Measurements from ENCODE around the gene PLAGL1.

DNA sequence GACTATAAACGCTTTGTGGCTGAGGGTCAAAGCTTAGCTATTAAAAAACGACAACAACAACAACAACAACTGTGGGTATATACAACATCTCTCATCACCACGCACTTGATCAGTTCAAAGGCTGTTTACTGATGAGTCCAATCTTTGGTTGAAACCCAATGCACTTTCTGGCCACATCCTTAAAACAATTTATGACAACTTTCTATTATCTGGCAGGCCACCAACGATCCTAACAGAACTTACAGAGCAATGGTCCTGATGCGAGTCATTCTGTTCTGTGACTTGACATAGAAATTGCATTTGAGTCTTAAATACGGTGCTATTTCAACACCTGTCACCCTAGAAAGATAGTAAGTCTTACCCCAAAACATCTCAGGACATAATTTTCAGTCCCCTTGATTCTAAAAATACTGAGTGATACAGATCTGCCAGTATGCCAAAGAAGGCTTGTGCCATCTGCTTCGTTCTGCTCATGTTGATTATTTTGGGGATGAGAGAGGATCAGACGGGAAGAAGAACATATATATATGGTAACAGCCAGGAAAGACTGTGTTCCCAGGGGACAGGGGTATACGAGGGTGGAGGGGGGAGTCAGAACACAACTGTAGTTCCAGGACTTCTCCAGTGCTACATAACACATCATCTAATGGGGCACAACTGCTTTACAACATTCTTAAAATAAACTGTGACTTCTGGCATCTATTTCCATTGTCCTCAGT is 55.8 kb downstream of the PLAGL1 start:
- TF ChIP-seq EZH2 (IDR thresholded peaks at IDR 0.05; ENCODE audit: borderline replicate concordance), result no peak
- TF ChIP-seq, protein P1, sequence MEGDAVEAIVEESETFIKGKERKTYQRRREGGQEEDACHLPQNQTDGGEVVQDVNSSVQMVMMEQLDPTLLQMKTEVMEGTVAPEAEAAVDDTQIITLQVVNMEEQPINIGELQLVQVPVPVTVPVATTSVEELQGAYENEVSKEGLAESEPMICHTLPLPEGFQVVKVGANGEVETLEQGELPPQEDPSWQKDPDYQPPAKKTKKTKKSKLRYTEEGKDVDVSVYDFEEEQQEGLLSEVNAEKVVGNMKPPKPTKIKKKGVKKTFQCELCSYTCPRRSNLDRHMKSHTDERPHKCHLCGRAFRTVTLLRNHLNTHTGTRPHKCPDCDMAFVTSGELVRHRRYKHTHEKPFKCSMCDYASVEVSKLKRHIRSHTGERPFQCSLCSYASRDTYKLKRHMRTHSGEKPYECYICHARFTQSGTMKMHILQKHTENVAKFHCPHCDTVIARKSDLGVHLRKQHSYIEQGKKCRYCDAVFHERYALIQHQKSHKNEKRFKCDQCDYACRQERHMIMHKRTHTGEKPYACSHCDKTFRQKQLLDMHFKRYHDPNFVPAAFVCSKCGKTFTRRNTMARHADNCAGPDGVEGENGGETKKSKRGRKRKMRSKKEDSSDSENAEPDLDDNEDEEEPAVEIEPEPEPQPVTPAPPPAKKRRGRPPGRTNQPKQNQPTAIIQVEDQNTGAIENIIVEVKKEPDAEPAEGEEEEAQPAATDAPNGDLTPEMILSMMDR (IDR thresholded peaks at IDR 0.05; ENCODE audit: poor library complexity), result no peak

Data from hepatocyte (in vitro differentiated cells).